ENCODE measurements around the gene HVCN1.

The HVCN1 gene

DNA sequence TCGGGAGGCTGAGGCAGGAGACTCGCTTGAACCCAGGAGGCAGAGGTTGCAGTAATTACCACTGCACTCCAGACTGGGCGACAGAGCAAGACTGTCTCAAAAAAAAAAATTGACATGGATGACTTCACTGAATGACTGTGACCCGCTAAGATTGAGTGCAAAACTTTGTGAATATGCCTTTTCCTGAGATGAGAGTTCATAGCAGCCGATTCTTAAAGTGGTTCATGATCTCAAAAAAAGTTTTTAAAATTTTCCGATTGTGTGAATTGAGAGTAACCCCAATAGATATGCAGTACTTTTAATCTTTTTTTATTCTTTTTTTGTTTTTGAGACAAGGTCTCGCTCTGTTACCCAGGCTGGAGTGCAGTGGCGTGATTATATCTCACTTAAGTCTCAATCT, 73.7 kb downstream of the HVCN1 start:
- no peak for DNase-seq

DNA sequence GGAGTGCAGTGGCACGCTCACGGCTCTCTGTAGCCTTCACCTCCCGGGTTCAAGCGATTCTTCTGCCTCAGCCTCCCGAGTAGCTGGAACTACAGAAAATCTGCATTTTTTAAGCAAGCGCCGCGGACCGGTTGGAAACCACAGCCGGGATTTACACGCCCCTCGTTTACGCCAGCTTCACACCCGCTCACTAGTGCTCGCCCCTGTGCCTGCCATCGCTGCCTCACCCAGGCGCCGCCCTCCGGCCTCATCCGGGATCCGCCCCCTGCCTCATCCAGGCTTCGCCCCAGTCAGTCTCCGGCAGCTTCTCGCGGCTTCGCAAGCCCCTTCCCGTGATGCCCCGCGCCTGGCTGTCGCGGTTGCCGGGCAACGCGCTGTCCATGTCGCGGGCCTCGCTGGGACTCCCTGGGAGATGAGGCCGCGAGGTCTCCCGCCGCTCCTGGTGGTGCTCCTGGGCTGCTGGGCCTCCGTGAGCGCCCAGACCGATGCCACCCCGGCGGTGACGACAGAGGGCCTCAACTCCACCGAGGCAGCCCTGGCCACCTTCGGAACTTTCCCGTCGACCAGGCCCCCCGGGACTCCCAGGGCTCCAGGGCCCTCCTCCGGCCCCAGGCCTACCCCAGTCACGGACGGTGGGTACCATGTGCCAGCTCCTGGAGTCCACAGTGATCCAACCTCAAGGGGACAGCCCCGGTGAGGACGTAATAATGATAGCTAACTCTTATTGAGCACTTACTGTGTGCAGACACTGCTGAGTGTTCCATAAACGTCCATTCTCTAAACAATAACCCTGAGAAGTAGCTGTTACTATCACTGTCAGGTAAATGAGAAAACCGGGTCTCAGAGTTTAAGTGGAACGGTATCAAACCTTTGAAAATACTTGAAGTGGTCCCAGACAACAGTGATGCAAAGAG, 74.9 kb downstream of the HVCN1 start, which contains the start of gene TCTN1:
Gene TCTN1, plus strand, starts transcription at position 359 of the 914 bp plus-strand sequence. Its CDS starts 54 bp downstream, at position 413.
- peak; percentile 88 for DNase-seq

DNA sequence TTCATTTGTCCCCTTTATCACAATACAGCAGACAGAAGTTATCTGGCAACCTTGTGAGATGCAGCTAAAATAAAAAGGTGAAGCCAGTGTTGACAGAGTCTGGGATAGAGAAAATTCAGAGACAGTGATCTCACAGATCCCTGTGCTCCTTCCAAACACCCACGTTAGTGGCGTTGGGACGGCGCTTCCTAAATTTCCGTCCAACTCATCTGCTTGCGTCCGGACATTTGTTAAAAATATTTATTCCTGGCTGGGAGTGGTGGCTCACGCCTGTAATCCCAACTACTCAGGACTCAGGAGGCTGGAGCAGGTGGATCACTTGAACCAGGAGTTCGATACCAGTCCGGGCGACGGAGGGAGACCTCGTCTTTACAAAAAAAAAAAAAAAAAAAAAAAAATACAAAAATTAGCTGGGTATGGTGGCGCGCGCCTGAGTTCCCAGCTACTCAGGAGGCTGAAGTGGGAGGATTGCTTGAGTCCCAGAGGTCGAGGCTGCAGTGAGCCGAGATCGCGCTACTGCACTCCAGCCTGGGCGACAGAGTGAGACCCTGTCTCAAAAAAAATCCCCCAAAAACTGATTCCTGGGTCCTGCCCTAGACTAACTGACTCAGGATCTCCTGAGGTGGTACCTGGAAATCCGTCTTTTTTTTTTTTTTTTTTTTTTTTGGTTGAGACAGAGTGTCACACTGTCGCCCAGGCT, 75.7 kb downstream of the HVCN1 start:
- no peak for DNase-seq

DNA sequence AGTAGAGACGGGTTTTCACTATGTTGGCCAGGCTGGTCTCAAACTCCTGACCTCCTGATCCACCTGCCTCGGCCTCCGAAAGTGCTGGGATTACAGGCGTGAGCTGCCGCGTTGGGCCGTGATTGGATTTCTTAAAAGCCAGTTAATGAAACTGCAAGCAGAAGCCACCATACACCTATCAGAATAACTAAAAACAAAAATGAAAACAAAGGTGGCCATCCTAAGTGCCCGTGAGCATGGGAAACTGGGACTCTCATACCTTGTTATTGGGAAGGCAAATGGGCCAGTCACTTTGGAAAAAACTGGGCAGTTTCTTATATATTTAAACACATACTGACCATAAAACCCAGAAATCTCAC, 82.7 kb downstream of the HVCN1 start:
- DNase-seq = no peak

DNA sequence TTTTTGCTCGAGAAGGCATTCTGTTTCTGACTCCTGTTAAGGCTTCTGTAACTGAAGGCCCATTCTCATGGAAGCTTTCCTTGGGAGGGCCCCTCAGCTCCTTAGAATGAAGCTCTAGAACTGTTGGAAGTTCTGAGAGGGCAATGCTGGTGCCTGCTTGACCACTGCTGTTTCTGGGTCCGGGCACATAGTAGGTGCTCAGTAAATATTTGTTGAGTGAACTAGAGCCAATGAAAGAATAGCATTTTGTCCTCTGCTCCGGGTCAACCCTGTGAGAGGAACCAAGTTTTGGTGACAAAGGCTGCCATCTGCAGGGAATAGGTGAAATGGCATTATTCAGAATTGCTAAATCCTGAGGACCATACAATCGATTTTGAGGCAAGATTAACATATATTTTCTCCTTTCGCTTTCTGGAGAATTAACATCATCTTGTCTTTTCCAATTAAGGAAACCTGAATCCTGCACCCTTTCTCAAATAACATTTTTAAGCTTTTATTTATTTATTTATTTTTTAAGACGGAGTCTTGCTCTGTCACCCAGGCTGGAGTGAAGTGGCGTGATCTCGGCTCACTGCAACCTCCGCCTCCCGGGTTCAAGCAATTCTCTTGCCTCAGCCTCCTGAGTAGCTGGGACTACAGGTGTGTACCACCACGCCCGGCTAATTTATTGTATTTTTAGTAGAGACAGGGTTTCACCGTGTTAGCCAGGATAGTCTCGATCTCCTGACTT, 86.7 kb downstream of the HVCN1 start:
- peak; percentile 35 for DNase-seq

DNA sequence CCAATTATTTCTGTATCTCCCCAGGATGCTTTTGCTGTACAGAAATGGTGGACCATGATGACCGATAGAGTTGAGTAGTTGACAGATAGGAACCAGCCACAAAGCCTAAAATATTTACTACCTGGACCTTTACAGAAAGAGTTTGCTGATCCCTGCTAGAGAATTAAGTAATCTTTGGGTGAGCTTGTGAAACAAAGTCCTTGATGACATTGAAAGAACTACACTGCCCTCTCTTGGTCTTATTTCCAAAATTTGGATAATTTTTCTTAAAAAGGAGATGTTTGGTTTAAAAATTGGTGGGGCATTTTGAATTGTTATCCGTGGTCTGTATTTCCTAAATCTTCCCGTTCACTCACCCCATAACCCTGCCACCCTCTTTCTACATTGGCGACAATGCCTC, 88.7 kb downstream of the HVCN1 start:
- DNase-seq = no peak

DNA sequence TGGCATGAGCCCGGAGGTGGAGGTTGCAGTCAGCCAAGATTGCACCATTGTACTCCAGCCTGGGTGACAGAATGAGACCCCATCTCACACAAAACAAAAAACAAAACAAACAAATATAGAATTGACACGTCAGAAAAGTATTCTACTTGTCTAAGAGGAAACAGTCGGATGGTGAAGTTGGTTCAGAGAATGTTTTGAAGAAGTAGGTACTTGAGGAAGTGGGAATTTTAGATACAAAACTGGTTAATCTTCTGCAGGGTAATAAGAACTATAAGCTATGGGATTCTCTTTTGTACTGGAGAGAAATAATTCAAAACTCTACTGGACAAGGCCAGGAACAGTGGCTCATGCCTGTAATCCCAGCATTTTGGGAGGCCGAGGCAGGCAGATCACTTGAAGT, 89.6 kb downstream of the HVCN1 start:
- no peak for DNase-seq

All from right kidney (tissue), 1 donor.